GM12865 (cell line): ENCODE results near the gene MEIS1.

Experiments
- DNase-seq: peaks from one replicate; pipeline ENCODE4 v3.0.0; 2010; ENCODE audit warnings: low read depth
- H3K4me3 ChIP-seq: 2 replicates; pipeline ENCODE4 v1.5.1; 2011; ENCODE audit warnings: mild to moderate bottlenecking, low read depth, low read length, control low read depth
- TF ChIP-seq, protein P1 (sequence below): IDR thresholded peaks from 2 replicates; pipeline ENCODE4 v1.5.1; 2011; ENCODE audit warnings: low read length, control low read depth, low read depth, inconsistent platforms; ENCODE audit not compliant: insufficient read depth; ENCODE audit errors: missing control alignments

MEIS1 gene

DNA sequence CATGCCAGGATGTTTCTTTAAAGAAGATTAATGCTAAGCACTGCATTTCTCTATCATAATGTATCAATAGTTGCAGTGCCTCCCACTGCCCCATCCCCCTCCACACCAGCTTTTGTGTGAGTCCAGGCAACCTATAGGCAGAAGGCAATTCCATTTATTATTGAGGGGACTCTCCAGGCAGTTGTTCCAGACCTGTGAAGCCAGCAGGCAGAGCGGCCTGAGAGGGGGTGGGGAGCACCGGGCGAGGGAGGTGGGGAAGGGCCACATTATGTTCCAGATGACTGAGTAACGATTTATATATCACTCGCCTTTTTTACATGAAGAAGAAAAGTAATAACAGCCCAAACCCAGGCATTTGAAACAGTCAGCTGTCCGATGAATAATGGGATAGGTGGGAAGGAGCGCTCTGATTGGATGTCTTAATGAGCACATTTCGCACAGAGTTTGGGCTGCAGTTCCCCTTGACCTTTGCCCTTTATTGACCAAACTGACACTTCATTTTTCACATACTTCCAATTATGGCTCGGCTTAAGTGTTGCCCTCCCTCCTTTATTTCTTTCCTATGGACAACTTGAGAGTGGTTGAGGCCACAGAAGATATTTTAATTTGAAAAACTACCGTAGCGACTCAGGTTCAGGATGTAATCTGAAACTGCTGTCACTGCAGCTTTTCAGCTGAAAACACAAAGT lies 34.4 kb downstream of the MEIS1 start:
- no peak for DNase-seq
- H3K4me3 ChIP-seq: no peak overlapping the region
- TF ChIP-seq, protein P1, sequence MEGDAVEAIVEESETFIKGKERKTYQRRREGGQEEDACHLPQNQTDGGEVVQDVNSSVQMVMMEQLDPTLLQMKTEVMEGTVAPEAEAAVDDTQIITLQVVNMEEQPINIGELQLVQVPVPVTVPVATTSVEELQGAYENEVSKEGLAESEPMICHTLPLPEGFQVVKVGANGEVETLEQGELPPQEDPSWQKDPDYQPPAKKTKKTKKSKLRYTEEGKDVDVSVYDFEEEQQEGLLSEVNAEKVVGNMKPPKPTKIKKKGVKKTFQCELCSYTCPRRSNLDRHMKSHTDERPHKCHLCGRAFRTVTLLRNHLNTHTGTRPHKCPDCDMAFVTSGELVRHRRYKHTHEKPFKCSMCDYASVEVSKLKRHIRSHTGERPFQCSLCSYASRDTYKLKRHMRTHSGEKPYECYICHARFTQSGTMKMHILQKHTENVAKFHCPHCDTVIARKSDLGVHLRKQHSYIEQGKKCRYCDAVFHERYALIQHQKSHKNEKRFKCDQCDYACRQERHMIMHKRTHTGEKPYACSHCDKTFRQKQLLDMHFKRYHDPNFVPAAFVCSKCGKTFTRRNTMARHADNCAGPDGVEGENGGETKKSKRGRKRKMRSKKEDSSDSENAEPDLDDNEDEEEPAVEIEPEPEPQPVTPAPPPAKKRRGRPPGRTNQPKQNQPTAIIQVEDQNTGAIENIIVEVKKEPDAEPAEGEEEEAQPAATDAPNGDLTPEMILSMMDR: no peak

DNA sequence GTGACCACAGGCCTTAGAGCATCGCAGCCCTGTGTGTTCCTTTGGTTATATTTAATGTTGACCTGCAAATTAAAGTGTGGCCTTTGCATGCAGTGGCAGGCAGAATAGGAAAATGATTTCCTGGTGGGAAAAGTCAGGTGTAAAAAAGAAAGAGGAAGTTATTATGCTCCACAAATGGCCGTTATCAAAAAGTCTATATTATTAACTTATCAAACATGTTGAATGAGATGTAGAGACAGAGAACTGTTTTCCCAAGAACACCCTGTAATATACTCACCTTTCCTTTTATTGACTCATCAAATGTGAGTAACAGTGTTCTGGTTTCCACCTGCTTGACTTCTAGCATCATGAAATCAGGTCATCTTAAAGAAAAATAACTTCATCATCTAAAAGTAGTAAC lies 35.3 kb downstream of the MEIS1 start:
- no peak overlapping the region for H3K4me3 ChIP-seq
- TF ChIP-seq, protein P1: no peak
- no peak for DNase-seq

DNA sequence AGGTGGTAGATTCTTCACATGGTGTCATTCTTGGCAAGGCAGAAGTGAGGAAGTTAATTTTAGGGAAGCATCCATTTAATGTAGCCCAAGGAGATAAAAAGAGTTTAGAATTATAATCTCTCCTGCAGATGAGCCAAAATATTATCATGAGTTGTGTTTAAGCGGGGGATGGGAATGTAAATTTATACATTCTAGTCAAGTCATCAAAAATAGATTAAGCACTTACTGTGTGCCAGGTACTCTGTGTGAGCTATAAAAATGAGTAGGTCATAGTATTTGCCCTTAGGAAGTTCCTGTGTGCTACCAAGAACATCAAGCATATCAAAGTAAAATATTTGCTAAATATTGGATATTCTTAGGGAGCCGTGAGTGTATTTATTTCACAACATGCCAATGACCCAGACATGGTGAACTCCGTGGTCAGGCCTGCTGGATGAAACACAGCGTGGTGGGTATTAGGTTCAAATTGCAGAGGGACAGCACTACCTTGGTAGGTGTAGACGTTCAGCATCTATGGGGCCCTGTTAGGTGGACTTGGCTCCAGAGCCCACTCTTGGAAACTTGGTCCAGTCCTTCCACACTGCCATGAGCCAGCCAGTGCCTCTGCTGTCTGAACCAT lies 37.4 kb downstream of the MEIS1 start:
- TF ChIP-seq, protein P1: no peak
- DNase-seq: no peak
- H3K4me3 ChIP-seq: no peak overlapping the region

DNA sequence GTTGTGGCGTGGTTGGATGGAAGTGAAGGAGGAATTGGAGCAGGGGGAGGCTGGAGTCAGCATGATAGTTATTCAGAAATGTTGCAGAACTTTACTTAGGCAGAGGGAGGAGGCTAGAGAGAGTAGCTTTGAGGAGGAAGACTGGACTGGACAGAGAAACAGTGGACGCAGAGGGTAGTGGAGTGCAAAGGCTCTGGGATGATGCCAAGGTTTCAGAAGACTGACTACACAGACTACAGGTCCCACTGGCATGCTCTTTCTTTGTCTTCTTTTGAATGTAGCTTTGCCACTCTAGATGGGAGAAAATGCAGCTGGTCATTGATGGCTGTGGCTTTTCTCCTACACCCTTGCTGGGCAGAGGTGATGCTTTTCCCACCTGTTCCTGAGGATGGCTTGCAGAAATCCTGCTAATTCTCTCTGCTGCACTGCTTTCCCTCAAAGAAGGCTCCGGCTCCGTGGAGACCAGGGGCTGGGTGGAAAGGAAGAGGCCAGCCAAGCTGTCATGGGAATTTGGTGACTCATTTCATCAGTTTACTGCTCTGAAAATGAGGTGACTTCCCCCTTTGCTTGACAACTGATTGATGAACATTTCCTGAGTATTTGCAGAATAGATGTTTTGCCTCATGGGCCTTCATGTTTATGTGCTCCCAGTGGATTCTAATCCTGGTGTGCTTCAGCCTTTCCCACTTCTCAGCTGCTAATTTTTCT lies 42.4 kb downstream of the MEIS1 start:
- DNase-seq: no peak
- H3K4me3 ChIP-seq: no peak overlapping the region
- TF ChIP-seq, protein P1: no peak

DNA sequence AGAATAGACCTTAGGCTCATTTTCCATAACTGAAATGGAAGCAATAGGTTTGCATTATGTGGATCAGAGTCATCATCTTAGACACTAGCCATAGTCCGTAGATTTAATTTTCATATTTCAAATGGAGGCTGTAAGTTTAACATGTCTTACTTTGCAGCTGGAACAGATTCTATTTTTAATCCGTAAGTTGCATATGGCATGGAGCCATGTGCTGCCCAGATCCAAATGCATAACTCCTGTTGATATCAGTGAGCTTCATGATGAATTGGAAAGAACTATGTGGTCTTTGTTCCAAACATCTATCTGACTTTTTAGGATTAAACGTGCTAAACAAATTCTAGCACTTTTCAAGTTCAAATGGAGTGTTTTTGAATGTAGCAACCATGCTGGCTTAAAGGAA lies 43.4 kb downstream of the MEIS1 start:
- TF ChIP-seq, protein P1: no peak
- DNase-seq: no peak
- H3K4me3 ChIP-seq: no peak overlapping the region

DNA sequence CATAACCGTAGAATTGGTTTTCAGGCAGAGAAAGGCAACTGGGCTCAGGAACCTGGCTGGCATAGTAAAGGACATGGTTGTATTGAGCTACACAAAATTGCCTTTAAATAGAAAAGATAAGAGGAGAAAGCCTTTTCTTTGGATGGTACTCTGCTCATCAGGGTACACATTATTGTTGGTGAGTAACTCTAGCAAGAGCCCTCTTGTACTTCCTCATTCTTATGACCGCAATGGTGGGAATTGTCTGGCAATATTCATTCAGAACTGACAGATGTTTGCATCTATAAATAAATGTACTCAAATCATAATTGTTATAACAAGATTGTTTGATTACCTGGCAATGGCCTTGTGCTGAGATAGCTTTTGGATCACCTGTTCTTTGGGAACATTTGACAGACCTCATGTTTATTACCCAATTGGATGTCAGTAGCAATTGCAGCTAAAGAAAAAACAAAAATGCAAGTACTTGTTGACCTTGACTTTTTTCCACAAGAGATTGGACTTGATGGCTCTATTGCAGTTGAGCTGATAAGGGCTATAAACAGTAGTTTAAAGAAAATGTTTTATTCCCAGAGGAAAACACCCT lies 43.9 kb downstream of the MEIS1 start:
- no peak for DNase-seq
- H3K4me3 ChIP-seq: no peak overlapping the region
- TF ChIP-seq, protein P1: no peak
